LNCaP clone FGC (cell line): ENCODE results near the gene PLEKHM3.
"Not testable (repeated sequence)": the region's sequence is repeated elsewhere in the genome, so short reads cannot be mapped to it uniquely, and the experiment has no call there.

Experiments
- DNase-seq: peaks from one replicate; pipeline ENCODE4 v3.0.0-alpha.2; 2011; ENCODE audit warnings: low read depth
- H3K4me3 ChIP-seq: 2 replicates; pipeline ENCODE4 v1.5.1; 2011; ENCODE audit warnings: mild to moderate bottlenecking, low read depth, low read length, control low read depth
- TF ChIP-seq, protein P1 (sequence below): IDR thresholded peaks from 2 replicates; pipeline ENCODE4 v1.5.1; 2012; ENCODE audit warnings: mild to moderate bottlenecking; ENCODE audit not compliant: control insufficient read depth, insufficient read depth; ENCODE audit errors: extremely low read depth

The PLEKHM3 gene

GRCh38 chr2:207951734-207952470 lies 73.4 kb downstream of the PLEKHM3 start:
- H3K4me3 ChIP-seq, result no peak overlapping the region
- DNase-seq, result no peak
- TF ChIP-seq, protein P1, sequence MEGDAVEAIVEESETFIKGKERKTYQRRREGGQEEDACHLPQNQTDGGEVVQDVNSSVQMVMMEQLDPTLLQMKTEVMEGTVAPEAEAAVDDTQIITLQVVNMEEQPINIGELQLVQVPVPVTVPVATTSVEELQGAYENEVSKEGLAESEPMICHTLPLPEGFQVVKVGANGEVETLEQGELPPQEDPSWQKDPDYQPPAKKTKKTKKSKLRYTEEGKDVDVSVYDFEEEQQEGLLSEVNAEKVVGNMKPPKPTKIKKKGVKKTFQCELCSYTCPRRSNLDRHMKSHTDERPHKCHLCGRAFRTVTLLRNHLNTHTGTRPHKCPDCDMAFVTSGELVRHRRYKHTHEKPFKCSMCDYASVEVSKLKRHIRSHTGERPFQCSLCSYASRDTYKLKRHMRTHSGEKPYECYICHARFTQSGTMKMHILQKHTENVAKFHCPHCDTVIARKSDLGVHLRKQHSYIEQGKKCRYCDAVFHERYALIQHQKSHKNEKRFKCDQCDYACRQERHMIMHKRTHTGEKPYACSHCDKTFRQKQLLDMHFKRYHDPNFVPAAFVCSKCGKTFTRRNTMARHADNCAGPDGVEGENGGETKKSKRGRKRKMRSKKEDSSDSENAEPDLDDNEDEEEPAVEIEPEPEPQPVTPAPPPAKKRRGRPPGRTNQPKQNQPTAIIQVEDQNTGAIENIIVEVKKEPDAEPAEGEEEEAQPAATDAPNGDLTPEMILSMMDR, result no peak

DNA sequence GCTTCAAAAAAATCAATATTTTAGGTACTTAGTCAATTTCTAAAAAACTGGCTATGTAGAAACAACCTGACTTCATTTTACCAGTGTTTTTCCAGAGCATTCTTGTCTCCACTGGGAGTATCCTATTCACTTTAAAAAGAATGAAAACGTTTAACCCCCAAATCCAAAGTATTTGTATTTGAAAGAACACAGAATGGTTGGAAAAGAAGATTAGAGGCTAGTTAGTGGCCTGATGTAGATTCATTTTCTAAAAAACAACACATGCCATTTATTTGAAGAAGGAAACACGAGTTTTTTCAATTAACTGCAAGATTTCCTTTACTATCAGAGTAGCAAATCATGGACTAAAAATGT lies 74.6 kb downstream of the PLEKHM3 start:
- DNase-seq, result no peak
- TF ChIP-seq, protein P1, result no peak
- no peak overlapping the region for H3K4me3 ChIP-seq

GRCh38 chr2:207950063-207950760 lies 75.1 kb downstream of the PLEKHM3 start:
- no peak for DNase-seq
- TF ChIP-seq, protein P1, result no peak
- H3K4me3 ChIP-seq, result no peak overlapping the region

GRCh38 chr2:207949245-207949644 lies 76.1 kb downstream of the PLEKHM3 start:
- not testable (repeated sequence) for H3K4me3 ChIP-seq, DNase-seq

DNA sequence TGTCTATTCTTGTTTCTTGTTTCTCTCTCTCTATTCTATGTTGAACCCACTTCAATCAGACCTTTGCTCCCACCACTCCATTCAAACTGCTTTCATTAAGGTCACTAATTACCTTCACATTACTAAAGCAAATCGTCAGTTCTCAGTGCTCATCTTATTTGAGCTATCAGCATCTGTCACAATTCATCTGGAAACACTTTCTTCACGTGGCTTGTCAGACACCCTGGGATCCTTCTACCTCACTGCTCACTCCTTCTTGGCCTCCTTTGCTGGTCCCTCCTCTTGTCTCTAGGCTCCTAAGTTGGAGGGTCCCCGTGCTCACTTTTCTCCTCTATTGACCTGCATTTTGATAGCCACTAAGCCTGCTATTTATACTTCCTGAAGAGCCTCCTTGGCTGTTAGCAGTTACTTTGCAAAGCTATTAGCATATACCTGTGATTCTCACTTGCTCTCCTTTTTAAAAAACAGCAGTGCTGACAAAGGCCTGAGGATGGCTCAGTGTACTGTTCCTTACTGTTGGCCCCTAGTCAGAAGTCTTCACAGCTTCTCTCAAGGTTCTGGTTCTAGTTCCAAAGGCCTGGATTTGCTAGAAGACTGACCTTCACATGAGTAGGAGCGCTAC lies 80.2 kb downstream of the PLEKHM3 start:
- no peak overlapping the region for H3K4me3 ChIP-seq
- TF ChIP-seq, protein P1, result no peak
- DNase-seq, result no peak

DNA sequence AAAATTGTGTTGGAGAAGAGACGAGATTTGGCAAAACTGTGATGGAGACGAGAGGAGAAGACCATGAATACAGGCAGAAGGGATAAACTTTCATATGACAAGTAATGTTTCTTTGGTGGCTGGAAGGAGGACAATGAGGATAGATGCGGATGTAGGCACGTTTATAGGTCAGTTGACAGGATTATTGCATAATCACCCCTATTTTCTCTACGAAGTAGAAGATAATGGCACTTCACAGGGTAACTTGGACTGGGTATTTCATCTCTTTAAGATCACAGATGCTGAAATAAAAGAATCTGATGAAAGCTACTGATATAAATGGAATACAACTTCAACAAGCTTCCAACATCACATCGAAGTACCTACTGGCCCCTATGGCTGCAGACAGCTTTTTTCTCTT lies 81.0 kb downstream of the PLEKHM3 start:
- TF ChIP-seq, protein P1, result no peak
- DNase-seq, result no peak
- H3K4me3 ChIP-seq, result no peak overlapping the region

DNA sequence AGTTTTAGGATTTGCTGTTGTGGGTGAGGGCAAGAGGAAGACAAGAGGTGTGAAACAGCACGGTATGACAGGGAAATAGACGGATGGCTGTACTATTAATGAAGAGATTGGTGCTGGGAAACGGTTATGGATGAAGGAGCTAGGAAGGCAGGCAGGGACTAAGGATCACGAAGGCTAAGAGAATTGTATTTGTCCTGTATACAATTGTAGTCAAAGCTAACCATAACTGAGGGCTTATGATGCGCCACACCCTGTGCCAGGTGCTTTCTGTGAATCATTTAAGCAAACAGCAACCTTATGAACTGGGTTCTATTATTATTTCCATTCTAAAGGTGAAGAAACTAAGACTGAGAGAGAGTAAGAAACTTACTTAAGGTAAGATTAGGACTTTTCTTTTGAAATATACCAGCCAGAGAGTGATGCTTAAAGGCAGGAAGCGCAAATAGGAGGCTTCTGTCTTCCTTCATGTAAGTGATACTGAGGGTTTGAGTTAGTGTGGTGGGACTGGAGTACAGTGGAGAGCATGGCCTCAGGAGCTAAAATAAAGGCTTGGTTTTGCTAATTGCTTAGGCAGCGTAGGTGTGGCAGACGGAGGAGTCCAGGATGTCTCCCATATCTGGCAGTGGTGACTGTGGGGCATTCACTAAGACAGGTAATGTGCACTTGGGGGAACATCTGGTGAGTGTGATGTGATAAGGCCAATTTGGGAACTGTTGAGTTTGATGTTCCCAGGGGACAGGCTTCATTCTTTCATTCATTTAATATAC lies 85.8 kb downstream of the PLEKHM3 start:
- no peak for DNase-seq
- no peak overlapping the region for H3K4me3 ChIP-seq
- TF ChIP-seq, protein P1, result no peak
